CD4-positive, alpha-beta T cell (primary cell): Measurements from ENCODE around the gene SERGEF. TPM values are rescaled to one million over a fixed set of nuclear protein-coding genes. Genes with fewer than 3 reads are reported as not detected.

Source experiments
- ATAC-seq: fragments of 200-7000 bp; cut with Tn5 transposase; one replicate; pipeline ENCODE4 v1.10.0; 2022; ENCODE audit warnings: mild to moderate bottlenecking; ENCODE audit not compliant: poor library complexity
- CTCF ChIA-PET: fragments of 350-600 bp; sonication (Branson Sonifier 250); formaldehyde crosslinking; loops from one replicate; lab custom pipeline; 2021; ENCODE audit warnings: antibody characterized with exemption, inconsistent platforms; lab: Charles Lee
- POLR2A ChIA-PET: fragments of 350-600 bp; sonication (Branson Sonifier 250); formaldehyde crosslinking; loops from one replicate; lab custom pipeline; 2021; ENCODE audit warnings: antibody characterized with exemption, inconsistent platforms; lab: Charles Lee
- DNase-seq, 14 experiments: peaks; one replicate each; pipeline ENCODE4 v3.0.0-alpha.2; 2013 to 2020; ENCODE audit warnings: mixed read lengths in 2 of 14
- H3K27ac ChIP-seq, 2 donors: one replicate each; pipeline versions ENCODE4 v1.5.1 to v1.7.0; 2013; ENCODE audit warnings: low read length in 2 of 2, low read depth in 1 of 2, mild to moderate bottlenecking in 1 of 2
- H3K27me3 ChIP-seq, 2 experiments: 1 replicate in 1 of 2; 2 replicates in 1 of 2; pipeline versions ENCODE4 v1.6.1 to v1.7.0; 2013; ENCODE audit warnings: low read length in 2 of 2, control low read depth in 1 of 2, mild to moderate bottlenecking in 1 of 2, moderate library complexity in 1 of 2; ENCODE audit not compliant: insufficient read depth in 2 of 2, control insufficient read depth in 1 of 2
- H3K36me3 ChIP-seq: one replicate; pipeline ENCODE4 v1.6.1; 2013; ENCODE audit warnings: low read length, control low read depth; ENCODE audit not compliant: insufficient read depth
- H3K4me1 ChIP-seq: one replicate; pipeline ENCODE4 v1.6.1; 2013; ENCODE audit warnings: low read length, control low read depth; ENCODE audit not compliant: insufficient read depth
- H3K4me3 ChIP-seq: one replicate; pipeline ENCODE4 v1.5.1; 2013; ENCODE audit warnings: mild to moderate bottlenecking, low read length, moderate library complexity
- H3K9me3 ChIP-seq, 2 experiments: 1 replicate in 1 of 2; 2 replicates in 1 of 2; pipeline versions ENCODE4 v1.6.1 to v1.7.0; 2013; ENCODE audit warnings: low read length in 2 of 2, mild to moderate bottlenecking in 2 of 2, control low read depth in 1 of 2, moderate library complexity in 1 of 2; ENCODE audit not compliant: control insufficient read depth in 1 of 2, insufficient read depth in 1 of 2
- H3K27ac Mint-ChIP-seq: one replicate; pipeline ENCODE4 v1.8.0; 2020; ENCODE audit warnings: mixed read lengths
- H3K27me3 Mint-ChIP-seq: one replicate; pipeline ENCODE4 v1.8.0; 2021; ENCODE audit warnings: mixed read lengths
- H3K36me3 Mint-ChIP-seq: one replicate; pipeline ENCODE4 v1.8.0; 2021; ENCODE audit warnings: low read depth, mixed read lengths
- H3K4me1 Mint-ChIP-seq: one replicate; pipeline ENCODE4 v1.8.0; 2021; ENCODE audit warnings: low read depth, mixed read lengths
- H3K4me3 Mint-ChIP-seq: one replicate; pipeline ENCODE4 v1.8.0; 2020; ENCODE audit warnings: mild to moderate bottlenecking, mixed read lengths
- H3K9me3 Mint-ChIP-seq: one replicate; pipeline ENCODE4 v1.8.0; 2020; ENCODE audit warnings: mixed read lengths
- intact Hi-C, 2 experiments: fragments of 100-400 bp; cut with DNase I in 1 of 2; cut with micrococcal nuclease in 1 of 2; formaldehyde crosslinking; loops; one replicate each; pipeline versions ENCODE4 v1.15.1 to v1.9.0; 2023 to 2025; cut with DNase I, micrococcal nuclease
- total RNA-seq, 174 experiments: library from RNA in 2 of 174; stranded (reverse) in 2 of 174; gene quantifications; one replicate each; pipeline ENCODE4 v1.2.3 and lab custom pipeline; 2021 to 2026
- TF ChIP-seq, protein P1 (sequence below): fragments of 200-600 bp; IDR thresholded peaks from one replicate; pipeline ENCODE4 v1.8.0; 2022; ENCODE audit warnings: antibody characterized with exemption, mild to moderate bottlenecking

Gene SERGEF
- total RNA-seq, 2 experiments from 2014 or later: 35.2 to 37.1 TPM

DNA sequence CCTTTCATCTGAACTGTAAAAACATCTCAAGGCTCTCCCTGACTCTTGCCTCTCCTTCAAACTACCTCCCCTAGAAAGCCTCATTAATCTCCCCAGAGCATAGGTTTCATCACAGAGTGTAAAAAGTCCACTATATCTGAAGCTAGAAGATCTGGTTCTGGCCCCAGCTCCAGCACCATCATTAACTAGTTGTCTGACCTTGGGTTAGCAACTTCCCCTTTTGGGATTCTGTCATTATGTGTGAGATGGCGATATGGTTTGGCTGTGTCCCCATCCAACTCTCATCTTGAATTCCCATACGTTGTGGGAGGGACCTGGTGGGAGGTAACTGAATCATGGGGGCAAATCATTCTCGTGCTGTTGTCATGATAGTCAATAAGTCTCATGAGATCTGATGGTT, 181.0 kb downstream of the SERGEF start:
- Histone ChIP-seq H3K27ac (no peak overlapping the region), H3K4me3 (no peak overlapping the region), H3K9me3 (no peaks in the 10 kb centered on the region), H3K27me3 (no peaks in the 10 kb centered on the region), H3K36me3 (no peaks in the 10 kb centered on the region), H3K4me1 (no peaks in the 10 kb centered on the region)
- no peaks in the 10 kb centered on the region for H3K9me3 Mint-ChIP-seq
- TF ChIP-seq, protein P1, sequence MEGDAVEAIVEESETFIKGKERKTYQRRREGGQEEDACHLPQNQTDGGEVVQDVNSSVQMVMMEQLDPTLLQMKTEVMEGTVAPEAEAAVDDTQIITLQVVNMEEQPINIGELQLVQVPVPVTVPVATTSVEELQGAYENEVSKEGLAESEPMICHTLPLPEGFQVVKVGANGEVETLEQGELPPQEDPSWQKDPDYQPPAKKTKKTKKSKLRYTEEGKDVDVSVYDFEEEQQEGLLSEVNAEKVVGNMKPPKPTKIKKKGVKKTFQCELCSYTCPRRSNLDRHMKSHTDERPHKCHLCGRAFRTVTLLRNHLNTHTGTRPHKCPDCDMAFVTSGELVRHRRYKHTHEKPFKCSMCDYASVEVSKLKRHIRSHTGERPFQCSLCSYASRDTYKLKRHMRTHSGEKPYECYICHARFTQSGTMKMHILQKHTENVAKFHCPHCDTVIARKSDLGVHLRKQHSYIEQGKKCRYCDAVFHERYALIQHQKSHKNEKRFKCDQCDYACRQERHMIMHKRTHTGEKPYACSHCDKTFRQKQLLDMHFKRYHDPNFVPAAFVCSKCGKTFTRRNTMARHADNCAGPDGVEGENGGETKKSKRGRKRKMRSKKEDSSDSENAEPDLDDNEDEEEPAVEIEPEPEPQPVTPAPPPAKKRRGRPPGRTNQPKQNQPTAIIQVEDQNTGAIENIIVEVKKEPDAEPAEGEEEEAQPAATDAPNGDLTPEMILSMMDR: no peak
- intact Hi-C loops: no loop called here
- ATAC-seq (no peak), DNase-seq (no peak)
- ChIA-PET CTCF (no interaction called here), POLR2A (no interaction called here)
- no peak overlapping the region for H3K4me3 Mint-ChIP-seq
- H3K27ac Mint-ChIP-seq: no peak overlapping the region
- H3K27me3 Mint-ChIP-seq: no peaks in the 10 kb centered on the region
- no peaks in the 10 kb centered on the region for H3K4me1 Mint-ChIP-seq
- H3K36me3 Mint-ChIP-seq: peaks cover 45% of the 10 kb centered on the region

DNA sequence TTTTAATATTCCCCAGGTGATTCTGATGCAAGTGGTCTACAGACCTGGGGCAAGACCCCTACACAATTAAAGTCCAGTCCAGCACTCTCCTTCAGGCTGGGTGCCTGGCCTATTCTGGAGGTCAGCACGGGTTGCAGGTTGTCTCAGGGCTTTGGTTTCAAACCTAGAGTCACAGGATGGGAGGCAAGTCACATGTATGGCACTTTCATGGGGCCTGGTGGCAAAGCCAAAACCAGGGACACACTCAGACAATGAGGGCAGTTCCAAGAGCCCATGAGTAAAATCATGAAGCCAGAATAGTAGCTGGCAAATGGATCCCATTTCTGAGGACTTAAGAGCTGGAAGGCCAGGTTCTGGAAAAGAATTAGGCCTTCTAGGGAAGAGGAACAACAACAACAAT, 181.6 kb downstream of the SERGEF start:
- H3K4me3 Mint-ChIP-seq: no peak overlapping the region
- TF ChIP-seq, protein P1: no peak
- no peaks in the 10 kb centered on the region for H3K9me3 Mint-ChIP-seq
- Histone ChIP-seq H3K27me3 (no peaks in the 10 kb centered on the region), H3K27ac (no peak overlapping the region), H3K9me3 (no peaks in the 10 kb centered on the region), H3K4me3 (no peak overlapping the region), H3K36me3 (no peaks in the 10 kb centered on the region), H3K4me1 (no peaks in the 10 kb centered on the region)
- no peaks in the 10 kb centered on the region for H3K4me1 Mint-ChIP-seq
- ATAC-seq (no peak), DNase-seq (no peak)
- no peak overlapping the region for H3K27ac Mint-ChIP-seq
- ChIA-PET CTCF (no interaction called here), POLR2A (no interaction called here)
- no peaks in the 10 kb centered on the region for H3K27me3 Mint-ChIP-seq
- H3K36me3 Mint-ChIP-seq: peaks cover 42% of the 10 kb centered on the region
- intact Hi-C loops: no loop called here

- Histone ChIP-seq H3K27me3 (no peaks in the 10 kb centered on the region), H3K4me3 (no peak overlapping the region), H3K9me3 (no peaks in the 10 kb centered on the region), H3K36me3 (no peaks in the 10 kb centered on the region), H3K4me1 (no peaks in the 10 kb centered on the region), H3K27ac (no peak overlapping the region)
- CTCF ChIA-PET: interaction anchor here (0.7 kb wide), 1 partner anchor 10 kb away, joined by 3 read pairs; no protein-coding TSS in a partner anchor
- intact Hi-C loops: no loop called here
- Mint-ChIP-seq H3K4me1 (no peaks in the 10 kb centered on the region), H3K36me3 (peaks cover 34% of the 10 kb centered on the region), H3K9me3 (no peaks in the 10 kb centered on the region), H3K27me3 (no peaks in the 10 kb centered on the region), H3K4me3 (no peak overlapping the region), H3K27ac (no peak overlapping the region)
- TF ChIP-seq, protein P1: no peak
- DNase-seq (no peak), ATAC-seq (no peak)
- POLR2A ChIA-PET: no interaction called here
These were observed 184.5 kb downstream of the SERGEF start for GRCh38 chr11:17828311-17828751.
